ENCODE measurements around the gene GRM1. TPM values are rescaled to one million over a fixed set of nuclear protein-coding genes. Genes with fewer than 3 reads are reported as not detected.
A peak's percentile ranks its signal among the peaks of the same experiment; 100 is the strongest.

The GRM1 gene
- polyA plus RNA-seq, 1 donor = 0.04 TPM

DNA sequence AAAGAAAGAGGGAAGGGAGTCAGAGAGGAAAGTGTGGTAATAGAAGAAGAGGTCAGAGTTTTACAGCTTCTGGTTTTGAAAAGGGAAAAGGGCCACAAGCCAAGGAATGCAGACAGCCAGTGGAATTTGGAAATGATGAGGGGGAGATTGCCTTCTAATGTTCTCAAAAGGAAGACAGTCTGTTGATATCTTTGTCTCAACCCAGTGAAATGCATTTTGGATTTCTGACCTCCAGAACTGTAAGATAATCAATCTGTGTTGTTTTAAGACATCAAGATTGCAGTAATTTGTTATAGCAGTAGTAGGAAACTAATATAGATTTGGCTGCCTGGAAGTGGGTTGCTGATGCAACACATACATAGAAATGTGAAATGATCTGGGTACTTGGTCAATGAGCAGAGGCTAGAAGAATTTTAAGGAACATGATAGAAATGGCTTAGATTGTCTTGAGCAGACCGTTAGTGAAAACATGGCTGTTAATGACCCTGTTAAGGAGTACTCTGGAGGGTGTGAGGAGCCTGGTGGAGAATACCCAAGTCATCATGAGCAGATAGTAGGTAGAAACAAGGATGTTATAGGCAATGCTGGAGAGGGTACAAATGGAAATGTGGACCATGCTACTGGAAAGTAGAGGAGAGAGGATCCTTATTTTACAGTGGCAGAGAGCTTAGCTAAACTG is 259.0 kb downstream of the GRM1 start:
- no peaks in the 10 kb centered on the region for H3K36me3 ChIP-seq (ENCODE audit: control insufficient read depth, insufficient read depth, low read length)
- no peak overlapping the region for H3K4me3 ChIP-seq (ENCODE audit: low read length)
- no peak overlapping the region for H3K27ac ChIP-seq (ENCODE audit: low read length)
- H3K9me3 ChIP-seq (ENCODE audit: control insufficient read depth, low read depth, low read length) = no peaks in the 10 kb centered on the region
- WGBS (ENCODE audit: insufficient coverage, low lambda C conversion rate) = no CpG with 5 or more reads among the region's 1 CpG
- no peaks in the 10 kb centered on the region for H3K27me3 ChIP-seq (ENCODE audit: control insufficient read depth, insufficient read depth, low read length)
- no peak for DNase-seq
- H3K4me1 ChIP-seq (ENCODE audit: control insufficient read depth, insufficient read depth, low read length) = no peaks in the 10 kb centered on the region

GRCh38 chr6:146289816-146290588 is 261.1 kb downstream of the GRM1 start:
- H3K27ac ChIP-seq (ENCODE audit: low read length) = no peak overlapping the region
- H3K9me3 ChIP-seq (ENCODE audit: control insufficient read depth, low read depth, low read length) = no peaks in the 10 kb centered on the region
- WGBS (ENCODE audit: insufficient coverage, low lambda C conversion rate) = 71% methylated on average over 2 of the region's 5 CpGs
- no peaks in the 10 kb centered on the region for H3K27me3 ChIP-seq (ENCODE audit: control insufficient read depth, insufficient read depth, low read length)
- no peaks in the 10 kb centered on the region for H3K36me3 ChIP-seq (ENCODE audit: control insufficient read depth, insufficient read depth, low read length)
- H3K4me1 ChIP-seq (ENCODE audit: control insufficient read depth, insufficient read depth, low read length) = no peaks in the 10 kb centered on the region
- DNase-seq = no peak
- no peak overlapping the region for H3K4me3 ChIP-seq (ENCODE audit: low read length)

DNA sequence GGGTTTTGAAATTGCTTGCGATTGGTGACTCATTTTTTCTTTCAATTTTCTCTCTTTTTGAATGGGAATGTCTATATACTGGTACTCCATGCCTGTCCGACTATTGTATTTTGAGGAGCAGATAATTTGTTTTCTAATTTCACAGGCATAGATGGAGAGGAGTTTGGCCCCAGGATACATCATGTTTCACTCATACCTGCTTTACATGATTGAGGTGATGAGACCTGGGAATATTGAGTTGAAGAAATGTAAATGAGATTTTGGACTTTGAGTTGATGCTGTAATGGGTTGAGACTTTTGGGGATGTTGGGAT is 261.7 kb downstream of the GRM1 start:
- Histone ChIP-seq H3K4me3 (ENCODE audit: low read length) (no peak overlapping the region), H3K4me1 (ENCODE audit: control insufficient read depth, insufficient read depth, low read length) (no peaks in the 10 kb centered on the region), H3K9me3 (ENCODE audit: control insufficient read depth, low read depth, low read length) (no peaks in the 10 kb centered on the region), H3K36me3 (ENCODE audit: control insufficient read depth, insufficient read depth, low read length) (no peaks in the 10 kb centered on the region), H3K27me3 (ENCODE audit: control insufficient read depth, insufficient read depth, low read length) (no peaks in the 10 kb centered on the region), H3K27ac (ENCODE audit: low read length) (no peak overlapping the region)
- WGBS (ENCODE audit: insufficient coverage, low lambda C conversion rate) = 88% methylated on average over 1 of the region's 2 CpGs
- DNase-seq = no peak

- Histone ChIP-seq H3K4me3 (ENCODE audit: low read length) (no peak overlapping the region), H3K36me3 (ENCODE audit: control insufficient read depth, insufficient read depth, low read length) (no peaks in the 10 kb centered on the region), H3K27me3 (ENCODE audit: control insufficient read depth, insufficient read depth, low read length) (no peaks in the 10 kb centered on the region), H3K27ac (ENCODE audit: low read length) (no peak overlapping the region), H3K4me1 (ENCODE audit: control insufficient read depth, insufficient read depth, low read length) (no peaks in the 10 kb centered on the region), H3K9me3 (ENCODE audit: control insufficient read depth, low read depth, low read length) (no peaks in the 10 kb centered on the region)
- no CpG with 5 or more reads among the region's 1 CpG for WGBS (ENCODE audit: insufficient coverage, low lambda C conversion rate)
- no peak for DNase-seq
Measured at GRCh38 chr6:146292506-146292905, 263.6 kb downstream of the GRM1 start.

- Histone ChIP-seq H3K4me1 (ENCODE audit: control insufficient read depth, insufficient read depth, low read length) (no peaks in the 10 kb centered on the region), H3K27me3 (ENCODE audit: control insufficient read depth, insufficient read depth, low read length) (no peaks in the 10 kb centered on the region), H3K4me3 (ENCODE audit: low read length) (no peak overlapping the region), H3K36me3 (ENCODE audit: control insufficient read depth, insufficient read depth, low read length) (no peaks in the 10 kb centered on the region), H3K9me3 (ENCODE audit: control insufficient read depth, low read depth, low read length) (no peaks in the 10 kb centered on the region), H3K27ac (ENCODE audit: low read length) (no peak overlapping the region)
- 90% methylated on average over 2 of the region's 4 CpGs for WGBS (ENCODE audit: insufficient coverage, low lambda C conversion rate)
- no peak for DNase-seq
Measured at GRCh38 chr6:146295695-146296094, 266.8 kb downstream of the GRM1 start.

GRCh38 chr6:146297815-146298214 is 269.0 kb downstream of the GRM1 start:
- H3K4me3 ChIP-seq (ENCODE audit: low read length) = no peak overlapping the region
- H3K9me3 ChIP-seq (ENCODE audit: control insufficient read depth, low read depth, low read length) = no peaks in the 10 kb centered on the region
- H3K27me3 ChIP-seq (ENCODE audit: control insufficient read depth, insufficient read depth, low read length) = no peaks in the 10 kb centered on the region
- no peak overlapping the region for H3K27ac ChIP-seq (ENCODE audit: low read length)
- H3K36me3 ChIP-seq (ENCODE audit: control insufficient read depth, insufficient read depth, low read length) = no peaks in the 10 kb centered on the region
- no peak for DNase-seq
- H3K4me1 ChIP-seq (ENCODE audit: control insufficient read depth, insufficient read depth, low read length) = no peaks in the 10 kb centered on the region

DNA sequence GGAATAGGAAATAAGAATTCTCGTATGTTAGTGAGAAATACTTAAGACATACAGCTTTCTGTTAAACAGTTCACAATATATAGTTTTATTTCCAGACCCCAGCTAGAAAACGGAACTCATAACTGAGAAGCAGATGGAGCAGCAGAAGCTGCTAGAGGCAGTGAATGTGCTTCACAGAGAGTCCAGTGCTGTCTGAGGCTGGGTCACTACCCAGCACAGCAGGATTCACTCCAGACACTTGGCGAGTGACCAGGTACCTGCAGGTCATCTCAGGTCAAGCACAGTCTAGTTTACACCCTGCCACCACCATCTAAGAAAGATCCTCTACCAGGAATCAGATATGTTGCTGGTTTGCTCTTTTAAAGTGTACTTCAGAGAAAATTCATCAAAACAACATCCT is 271.7 kb downstream of the GRM1 start:
- Histone ChIP-seq H3K27ac (ENCODE audit: low read length) (no peak overlapping the region), H3K4me1 (ENCODE audit: control insufficient read depth, insufficient read depth, low read length) (no peaks in the 10 kb centered on the region), H3K27me3 (ENCODE audit: control insufficient read depth, insufficient read depth, low read length) (no peaks in the 10 kb centered on the region), H3K9me3 (ENCODE audit: control insufficient read depth, low read depth, low read length) (no peaks in the 10 kb centered on the region), H3K4me3 (ENCODE audit: low read length) (no peak overlapping the region), H3K36me3 (ENCODE audit: control insufficient read depth, insufficient read depth, low read length) (no peaks in the 10 kb centered on the region)
- 60% methylated on average over 1 of the region's 3 CpGs for WGBS (ENCODE audit: insufficient coverage, low lambda C conversion rate)
- peak in 1 of 2 donors; percentile 6 for DNase-seq

DNA sequence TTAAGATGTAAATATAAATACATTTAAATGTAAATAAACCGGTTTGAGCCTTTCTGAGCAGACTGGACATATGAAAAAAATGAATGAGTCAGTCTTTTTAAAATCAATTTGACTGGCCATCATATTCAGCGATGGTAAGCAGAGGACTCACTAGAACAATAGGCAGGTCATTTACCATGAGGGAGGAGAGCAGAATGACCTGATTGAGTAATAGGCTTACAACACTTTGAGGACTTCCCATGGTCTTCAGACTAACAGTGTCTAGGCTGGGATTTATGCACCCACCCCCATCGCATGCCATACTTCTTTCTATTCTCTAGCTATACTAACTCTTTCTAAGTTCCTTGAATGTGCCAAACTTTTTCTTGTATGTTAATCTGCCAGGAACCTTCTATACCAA is 272.9 kb downstream of the GRM1 start:
- no peaks in the 10 kb centered on the region for H3K9me3 ChIP-seq (ENCODE audit: control insufficient read depth, low read depth, low read length)
- WGBS (ENCODE audit: insufficient coverage, low lambda C conversion rate) = 64% methylated on average over 2 of the region's 3 CpGs
- no peaks in the 10 kb centered on the region for H3K4me1 ChIP-seq (ENCODE audit: control insufficient read depth, insufficient read depth, low read length)
- H3K4me3 ChIP-seq (ENCODE audit: low read length) = no peak overlapping the region
- no peak overlapping the region for H3K27ac ChIP-seq (ENCODE audit: low read length)
- no peak for DNase-seq
- H3K36me3 ChIP-seq (ENCODE audit: control insufficient read depth, insufficient read depth, low read length) = no peaks in the 10 kb centered on the region
- no peaks in the 10 kb centered on the region for H3K27me3 ChIP-seq (ENCODE audit: control insufficient read depth, insufficient read depth, low read length)

DNA sequence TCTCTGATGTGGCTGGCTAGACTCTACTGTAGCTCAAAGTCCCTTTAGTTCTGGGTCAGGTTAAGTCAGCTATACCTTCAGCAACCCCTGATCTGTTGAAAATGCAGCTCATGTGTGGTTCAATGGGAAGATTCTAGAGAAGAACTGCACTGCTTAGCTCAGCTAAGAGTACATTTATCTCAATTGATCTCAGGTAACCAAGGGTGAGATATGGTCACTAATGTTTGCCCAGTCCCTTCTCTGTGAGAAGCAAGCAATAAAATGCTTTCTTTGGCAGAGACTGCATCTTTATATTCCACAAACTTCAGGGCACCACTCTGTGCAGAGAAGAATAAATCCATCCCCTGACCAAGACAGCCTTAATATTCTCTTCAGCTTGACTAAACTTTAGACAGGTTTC is 274.1 kb downstream of the GRM1 start:
- Histone ChIP-seq H3K4me1 (ENCODE audit: control insufficient read depth, insufficient read depth, low read length) (no peaks in the 10 kb centered on the region), H3K27ac (ENCODE audit: low read length) (no peak overlapping the region), H3K36me3 (ENCODE audit: control insufficient read depth, insufficient read depth, low read length) (no peaks in the 10 kb centered on the region), H3K27me3 (ENCODE audit: control insufficient read depth, insufficient read depth, low read length) (no peaks in the 10 kb centered on the region), H3K4me3 (ENCODE audit: low read length) (no peak overlapping the region), H3K9me3 (ENCODE audit: control insufficient read depth, low read depth, low read length) (no peaks in the 10 kb centered on the region)
- no peak for DNase-seq

DNA sequence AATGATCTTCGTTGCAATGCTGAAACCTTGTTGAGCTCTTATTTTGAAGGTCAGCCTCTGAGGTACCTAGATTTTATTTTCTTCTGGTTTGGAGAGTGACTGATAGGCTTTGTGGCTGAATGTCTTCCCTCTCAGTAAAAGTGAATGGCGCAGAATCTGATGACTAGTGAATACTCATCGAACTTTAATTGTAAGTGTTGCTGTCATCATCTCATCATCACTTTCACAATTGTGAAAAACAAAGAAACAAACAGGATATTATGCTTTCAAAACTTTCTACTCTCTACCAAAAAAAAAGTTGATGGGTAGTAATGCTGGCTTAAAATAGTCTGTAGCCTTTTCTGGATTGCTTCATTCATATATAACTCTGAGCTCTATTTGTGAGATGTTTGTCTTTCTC is 275.3 kb downstream of the GRM1 start:
- Histone ChIP-seq H3K27me3 (ENCODE audit: control insufficient read depth, insufficient read depth, low read length) (no peaks in the 10 kb centered on the region), H3K27ac (ENCODE audit: low read length) (no peak overlapping the region), H3K9me3 (ENCODE audit: control insufficient read depth, low read depth, low read length) (no peaks in the 10 kb centered on the region), H3K4me1 (ENCODE audit: control insufficient read depth, insufficient read depth, low read length) (no peaks in the 10 kb centered on the region), H3K4me3 (ENCODE audit: low read length) (no peak overlapping the region), H3K36me3 (ENCODE audit: control insufficient read depth, insufficient read depth, low read length) (no peaks in the 10 kb centered on the region)
- WGBS (ENCODE audit: insufficient coverage, low lambda C conversion rate) = 100% methylated on average over 1 of the region's 3 CpGs
- DNase-seq = no peak

GRCh38 chr6:146305092-146305491 is 276.2 kb downstream of the GRM1 start:
- DNase-seq = no peak
- no peaks in the 10 kb centered on the region for H3K36me3 ChIP-seq (ENCODE audit: control insufficient read depth, insufficient read depth, low read length)

More at GRCh38 chr6:146305092-146305491, 276.2 kb downstream of the GRM1 start:
- no peaks in the 10 kb centered on the region for H3K9me3 ChIP-seq (ENCODE audit: control insufficient read depth, low read depth, low read length)
- WGBS (ENCODE audit: insufficient coverage, low lambda C conversion rate) = no CpG with 5 or more reads among the region's 1 CpG
- no peak overlapping the region for H3K4me3 ChIP-seq (ENCODE audit: low read length)
- no peaks in the 10 kb centered on the region for H3K27me3 ChIP-seq (ENCODE audit: control insufficient read depth, insufficient read depth, low read length)
- no peaks in the 10 kb centered on the region for H3K4me1 ChIP-seq (ENCODE audit: control insufficient read depth, insufficient read depth, low read length)
- no peak overlapping the region for H3K27ac ChIP-seq (ENCODE audit: low read length)

All from large intestine (tissue), 3 donors.